K562 (cell line): ENCODE measurements around the gene C16orf89.

ENCODE experiments used
- BCLAF1 ChIP-seq, 2 experiments: fragments of 450-650 bp in 1 of 2; IDR thresholded peaks; 2 replicates each; pipeline ENCODE4 v1.6.1; 2011 to 2017; ENCODE audit warnings: low read depth in 2 of 2, antibody characterized with exemption in 1 of 2, borderline replicate concordance in 1 of 2, low read length in 1 of 2, mild to moderate bottlenecking in 1 of 2, mixed read lengths in 1 of 2; ENCODE audit not compliant: control insufficient read depth in 1 of 2
- CTCF ChIP-seq, 3 experiments: IDR thresholded peaks in 2 of 3; conservative IDR thresholded peaks in 1 of 3; 2 replicates each; pipeline ENCODE4 v1.5.1; 2011 to 2012; ENCODE audit warnings: low read length in 3 of 3, mild to moderate bottlenecking in 3 of 3, control low read depth in 2 of 3, improper control_type of control experiment in 1 of 3, inconsistent platforms in 1 of 3, low read depth in 1 of 3, mixed read lengths in 1 of 3, moderate library complexity in 1 of 3; ENCODE audit not compliant: insufficient read depth in 2 of 3
- ELF4 ChIP-seq: fragments of 450-650 bp; formaldehyde crosslinking; IDR thresholded peaks from 2 replicates; pipeline ENCODE4 v1.4.0; 2022; ENCODE audit warnings: missing genetic modification characterization
- GTF2B ChIP-seq: IDR thresholded peaks from 2 replicates; pipeline ENCODE4 v1.6.1; 2011; ENCODE audit not compliant: insufficient read length; ENCODE audit errors: extremely low read depth
- HNRNPUL1 ChIP-seq: fragments of 200-400 bp; formaldehyde crosslinking; IDR thresholded peaks from 2 replicates; pipeline ENCODE4 v1.6.1; 2017; ENCODE audit warnings: low read length
- MAFF ChIP-seq: IDR thresholded peaks from 2 replicates; pipeline ENCODE4 v1.6.1; 2012; ENCODE audit warnings: low read length, improper control_type of control experiment
- NR2C2 ChIP-seq, 2 experiments: fragments of 200-800 bp in 1 of 2; sonication (Bioruptor generic) in 1 of 2; sonication (generic) in 1 of 2; formaldehyde crosslinking in 1 of 2; IDR thresholded peaks; 2 replicates each; pipeline versions ENCODE4 v1.6.1 to v1.8.0; 2016 to 2022; ENCODE audit warnings: mild to moderate bottlenecking in 1 of 2, missing compliant biosample characterization in 1 of 2, missing genetic modification characterization in 1 of 2, missing genetic modification reagents in 1 of 2
- POU5F1 ChIP-seq: fragments of 150-350 bp; IDR thresholded peaks from 2 replicates; pipeline ENCODE4 v1.6.1; 2014; ENCODE audit warnings: borderline replicate concordance, low read length, low read depth, mild to moderate bottlenecking; ENCODE audit not compliant: partially characterized antibody
- RFX5 ChIP-seq: IDR thresholded peaks from 2 replicates; pipeline ENCODE4 v1.6.1; 2011; ENCODE audit warnings: low read depth, mild to moderate bottlenecking, improper control_type of control experiment, low read length
- SRSF3 ChIP-seq: fragments of 200-400 bp; formaldehyde crosslinking; IDR thresholded peaks from 2 replicates; pipeline ENCODE4 v1.6.1; 2016; ENCODE audit warnings: mild to moderate bottlenecking, low read length, moderate library complexity; ENCODE audit not compliant: insufficient read depth
- TF ChIP-seq, protein P1 (sequence below): fragments of 250-450 bp; sonication (Bioruptor Pico); IDR thresholded peaks from 2 replicates; pipeline ENCODE4 v1.5.0; 2020; ENCODE audit warnings: mild to moderate bottlenecking

DNA sequence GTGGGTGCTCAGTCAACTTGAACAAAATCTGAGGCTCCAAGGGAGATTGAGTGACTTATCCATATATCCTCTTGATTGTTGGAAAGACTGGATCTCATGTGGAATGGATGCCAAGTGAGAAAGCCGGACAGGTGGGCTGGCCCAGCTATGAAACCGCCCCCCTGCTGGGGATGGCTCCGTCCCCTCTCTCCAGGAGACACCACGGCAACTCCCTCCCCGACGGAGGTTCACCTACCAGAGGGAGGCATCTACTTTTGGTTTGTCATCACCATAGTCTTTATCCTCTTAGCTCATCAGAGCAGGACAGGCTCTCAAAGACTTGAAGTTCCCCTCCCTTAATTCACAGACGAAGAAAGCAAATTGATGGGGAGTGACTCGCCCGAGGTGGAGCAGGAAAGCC is 4.1 kb upstream of the C16orf89 start:
- TF ChIP-seq BCLAF1 (IDR thresholded peaks at IDR 0.05; ENCODE audit: borderline replicate concordance in 1 of 2, control insufficient read depth in 1 of 2, low read depth in 2 of 2, low read length in 1 of 2) (no peak), NR2C2 (CRISPR knock-in tag; IDR thresholded peaks at IDR 0.05) (no peak), NR2C2 (tag; IDR thresholded peaks at IDR 0.05) (no peak), RFX5 (no peak), HNRNPUL1 (no peak), CTCF (IDR thresholded peaks at IDR 0.05 in 2 of 3, conservative IDR thresholded peaks at IDR 0.05 in 1 of 3; ENCODE audit: insufficient read depth in 2 of 3, low read depth in 1 of 3, low read length in 3 of 3) (no peak), SRSF3 (no peak), GTF2B (no peak), ELF4 (CRISPR knock-in tag) (no peak), MAFF (no peak), POU5F1 (no peak)
- TF ChIP-seq, protein P1, sequence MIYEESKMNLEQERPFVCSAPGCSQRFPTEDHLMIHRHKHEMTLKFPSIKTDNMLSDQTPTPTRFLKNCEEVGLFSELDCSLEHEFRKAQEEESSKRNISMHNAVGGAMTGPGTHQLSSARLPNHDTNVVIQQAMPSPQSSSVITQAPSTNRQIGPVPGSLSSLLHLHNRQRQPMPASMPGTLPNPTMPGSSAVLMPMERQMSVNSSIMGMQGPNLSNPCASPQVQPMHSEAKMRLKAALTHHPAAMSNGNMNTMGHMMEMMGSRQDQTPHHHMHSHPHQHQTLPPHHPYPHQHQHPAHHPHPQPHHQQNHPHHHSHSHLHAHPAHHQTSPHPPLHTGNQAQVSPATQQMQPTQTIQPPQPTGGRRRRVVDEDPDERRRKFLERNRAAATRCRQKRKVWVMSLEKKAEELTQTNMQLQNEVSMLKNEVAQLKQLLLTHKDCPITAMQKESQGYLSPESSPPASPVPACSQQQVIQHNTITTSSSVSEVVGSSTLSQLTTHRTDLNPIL (CRISPR knock-in tag) = no peak
